ENCODE results near the gene MAD1L1.

Gene MAD1L1

DNA sequence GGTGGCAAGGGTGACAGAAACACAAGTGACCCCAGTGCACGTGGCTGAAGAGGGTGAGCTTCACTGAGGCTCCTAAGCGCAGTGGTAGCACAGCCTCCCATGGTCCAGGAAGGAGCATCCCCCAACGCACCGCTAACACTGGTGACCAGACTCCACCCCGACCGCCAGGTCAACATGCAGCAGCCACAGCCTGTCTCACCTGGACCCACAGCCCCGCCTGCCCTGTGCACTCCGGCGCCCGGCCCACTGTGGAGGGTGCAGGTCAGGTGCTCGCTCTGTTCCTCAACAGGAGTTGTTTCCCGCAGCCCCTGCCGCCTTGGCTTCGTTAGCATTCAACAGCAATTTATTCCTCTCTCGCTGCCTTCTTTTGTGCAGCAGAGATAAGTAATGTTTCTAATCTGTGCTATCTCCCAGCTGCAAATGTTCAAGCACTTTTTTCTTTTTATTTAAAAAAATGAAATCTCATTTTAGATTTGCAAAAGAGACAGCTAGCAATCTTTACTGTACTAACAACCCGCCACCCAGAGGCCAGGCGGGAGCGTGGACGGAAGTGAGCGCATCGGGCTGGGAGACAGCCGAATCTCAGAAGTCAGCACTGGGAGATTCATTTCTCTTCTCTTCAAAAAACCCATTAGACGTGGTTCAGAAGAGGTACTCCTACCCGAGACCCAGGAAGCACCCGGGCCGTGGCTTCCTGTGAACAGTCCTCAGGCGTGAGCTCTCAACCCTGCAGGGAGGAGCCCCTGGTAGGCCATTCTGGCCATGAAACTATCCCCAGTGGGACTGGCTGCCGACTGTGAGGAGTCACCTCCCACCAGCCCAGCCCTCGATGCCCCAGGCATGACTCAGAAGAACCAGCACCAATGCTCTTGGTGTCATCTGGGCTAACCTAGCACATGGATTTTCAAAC is 133.4 kb downstream of the MAD1L1 start:
- DNase-seq = no peak

DNA sequence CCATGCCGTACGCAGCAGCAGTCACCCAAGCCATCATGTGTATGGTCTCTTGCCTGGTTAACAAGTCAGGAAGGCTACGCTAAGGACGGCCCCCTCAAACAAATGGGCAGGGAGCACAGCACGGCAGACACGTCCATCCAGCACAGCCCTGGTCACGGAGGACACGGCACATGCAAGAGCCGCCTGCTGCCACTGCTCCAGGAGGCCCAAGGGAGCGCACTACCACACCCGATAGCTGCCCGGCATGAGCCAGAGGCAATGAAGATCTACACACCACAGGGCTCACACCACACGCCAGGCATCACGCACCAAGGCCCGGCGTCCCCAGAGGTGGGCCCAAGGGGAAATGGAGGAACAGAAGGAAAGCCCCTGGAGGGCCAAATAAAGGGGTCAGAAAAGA is 134.2 kb downstream of the MAD1L1 start:
- no peak for DNase-seq

DNA sequence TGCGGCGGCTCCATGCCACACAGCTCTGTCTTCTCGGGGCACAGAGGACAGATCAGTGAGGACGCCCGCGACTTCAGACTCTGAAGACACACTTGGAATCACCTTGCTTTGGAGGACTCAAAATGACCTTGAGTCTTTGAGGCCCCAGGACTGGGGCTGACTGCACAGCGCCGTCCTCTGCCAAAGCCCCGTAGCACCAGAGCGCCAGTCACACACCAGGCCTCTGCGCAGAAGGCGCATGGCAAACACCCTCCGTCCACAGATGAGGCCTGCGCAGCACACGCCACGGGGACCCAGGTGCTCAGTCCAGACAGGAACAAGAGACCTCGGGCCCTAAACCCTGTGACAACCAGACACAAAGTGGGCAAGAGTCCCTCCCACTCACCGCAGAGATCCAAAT is 134.7 kb downstream of the MAD1L1 start:
- DNase-seq = no peak

DNA sequence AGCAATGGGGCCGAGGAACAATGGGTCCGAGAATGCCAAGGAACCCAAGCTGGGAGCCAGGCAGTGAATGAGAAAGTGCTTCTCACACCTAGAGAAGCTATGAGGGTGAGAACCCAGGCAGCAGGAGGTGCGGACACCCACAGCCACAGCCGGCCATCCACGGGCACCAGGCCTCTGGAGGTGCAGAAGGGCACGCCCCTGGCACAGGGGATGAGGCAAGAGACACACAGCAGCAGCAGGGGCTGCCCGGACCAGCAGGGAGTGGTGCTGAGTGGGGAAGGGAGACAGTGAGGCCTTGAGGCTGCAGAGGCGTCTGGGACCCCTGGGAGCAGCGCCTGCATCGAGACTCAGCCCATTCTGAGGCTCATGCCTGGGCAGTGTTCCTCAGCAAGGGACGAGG is 135.3 kb downstream of the MAD1L1 start:
- no peak for DNase-seq

DNA sequence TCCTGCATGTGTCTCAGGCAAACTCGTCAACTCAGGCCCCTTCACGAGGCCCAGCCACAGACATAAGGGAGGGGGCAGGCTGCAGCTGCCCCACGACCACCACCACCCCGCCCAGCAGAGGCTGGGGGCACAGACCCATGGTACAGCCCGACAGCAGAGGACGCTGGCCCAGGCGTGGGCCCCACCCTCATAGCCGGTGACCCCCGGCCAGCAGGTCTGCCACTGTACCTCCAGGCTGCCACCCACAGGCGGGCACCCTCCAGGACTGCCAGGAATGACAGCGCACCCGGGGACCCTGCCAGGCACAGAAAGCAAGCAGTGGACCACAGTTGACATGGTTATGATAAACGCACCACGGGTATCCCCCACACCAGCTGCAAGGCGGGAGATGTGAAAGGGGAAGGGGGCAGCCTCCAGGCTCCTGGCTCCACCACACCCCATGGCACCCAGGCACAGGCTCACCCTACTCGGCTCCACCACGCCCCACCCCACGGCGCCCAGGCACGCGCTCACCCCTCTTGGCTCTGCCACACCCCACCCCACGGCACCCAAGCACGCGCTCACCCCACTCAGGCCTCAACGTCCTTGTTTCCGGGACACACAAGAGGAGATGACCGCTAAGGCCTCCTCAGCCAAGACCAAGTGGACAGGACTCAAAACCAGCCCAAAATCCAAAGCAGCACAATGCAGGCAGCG is 135.9 kb downstream of the MAD1L1 start:
- no peak for DNase-seq

DNA sequence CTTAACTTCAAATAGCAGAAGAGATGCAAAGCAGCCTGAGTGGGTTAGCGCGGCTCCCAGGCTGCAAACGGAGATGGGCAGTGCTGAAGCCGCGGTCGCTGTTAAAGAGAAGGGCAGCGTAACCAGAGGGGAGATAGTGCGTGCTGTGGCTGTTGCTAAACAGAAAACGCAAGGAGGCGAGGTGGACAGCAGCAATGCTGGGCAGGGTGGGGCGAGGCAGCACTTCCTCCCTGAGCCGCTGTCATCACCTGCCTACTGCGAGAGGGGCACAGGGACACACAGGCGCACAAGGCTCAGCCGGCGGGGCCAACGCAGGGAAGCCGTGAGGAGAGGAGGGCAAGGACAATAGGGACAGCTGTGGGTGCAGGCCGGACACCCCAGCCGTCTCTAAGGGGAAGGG is 137.3 kb downstream of the MAD1L1 start:
- DNase-seq = no peak

DNA sequence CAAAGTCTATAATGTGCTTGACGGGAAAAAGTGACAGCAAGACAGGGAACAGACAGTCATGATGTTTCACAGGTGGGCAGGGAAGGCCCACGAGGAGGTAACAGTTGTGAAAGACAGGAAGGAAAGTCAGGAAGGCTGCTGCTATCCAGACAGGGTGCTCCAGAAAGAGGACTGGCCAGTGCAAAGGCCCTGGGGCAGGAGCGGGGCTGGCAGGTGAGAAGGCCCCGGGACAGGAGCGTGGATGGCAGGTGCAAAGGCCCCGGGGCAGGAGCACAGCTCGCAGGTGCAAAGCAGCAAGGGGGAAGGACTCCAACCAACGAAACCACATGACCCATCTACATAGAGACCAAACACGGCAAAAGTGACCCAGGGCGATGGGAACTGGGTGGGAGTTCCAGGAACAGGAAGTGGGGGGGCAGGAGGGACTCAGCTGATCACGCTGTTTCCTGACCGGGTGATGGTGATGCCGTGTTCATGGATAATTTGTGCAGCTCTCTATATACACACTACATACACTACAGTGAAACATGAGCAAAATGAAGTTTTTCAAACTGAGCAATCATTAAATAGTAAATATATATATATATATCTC is 138.2 kb downstream of the MAD1L1 start:
- no peak for DNase-seq

DNA sequence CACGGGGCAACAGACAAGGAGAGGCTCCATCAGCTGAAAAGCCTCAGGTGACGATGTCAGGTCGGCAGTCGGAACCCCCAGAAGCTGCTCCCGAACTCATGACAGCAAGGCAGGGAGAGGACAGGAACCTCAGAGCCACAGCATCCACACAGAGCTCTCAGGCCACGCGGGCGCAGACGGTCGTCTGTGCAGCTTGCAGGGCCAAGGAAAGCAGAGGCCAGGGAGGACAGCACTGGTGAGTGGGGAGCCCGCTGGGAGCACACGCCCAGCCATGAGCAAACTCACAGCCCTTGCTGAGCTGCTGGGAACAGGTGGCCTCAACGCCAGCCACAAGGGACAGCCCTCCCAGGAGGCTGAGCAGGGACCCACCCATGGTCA is 138.9 kb downstream of the MAD1L1 start:
- no peak for DNase-seq

DNA sequence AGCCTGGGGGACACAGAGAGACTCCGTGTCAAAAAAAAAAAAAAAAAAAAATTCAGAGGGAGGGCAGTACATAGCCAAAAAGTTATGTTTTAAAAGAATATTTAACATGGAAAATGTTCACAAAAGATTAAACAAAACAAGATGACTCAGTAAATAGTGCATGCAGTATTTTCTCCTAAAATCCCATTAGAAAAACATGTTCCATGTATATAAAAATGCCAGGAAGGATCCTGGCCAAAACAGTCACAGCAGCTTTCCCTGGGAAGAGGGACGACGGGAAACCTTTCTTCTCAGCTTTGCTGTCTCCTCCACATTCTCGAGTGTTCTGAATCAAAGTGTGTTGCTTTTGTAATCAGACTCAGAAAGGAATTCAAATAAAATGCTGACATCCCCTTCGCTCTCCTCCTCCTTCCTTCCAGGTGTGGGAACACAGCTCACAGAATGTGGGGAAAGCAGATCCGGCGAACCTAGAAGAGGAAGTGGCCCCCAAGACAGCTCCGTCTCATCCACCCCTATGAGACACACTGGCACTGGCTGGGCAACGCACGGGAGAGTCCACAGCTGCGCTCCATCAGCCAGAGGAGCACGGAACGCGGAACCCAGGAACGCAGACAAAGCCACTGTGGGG is 139.4 kb downstream of the MAD1L1 start:
- DNase-seq = no peak

DNA sequence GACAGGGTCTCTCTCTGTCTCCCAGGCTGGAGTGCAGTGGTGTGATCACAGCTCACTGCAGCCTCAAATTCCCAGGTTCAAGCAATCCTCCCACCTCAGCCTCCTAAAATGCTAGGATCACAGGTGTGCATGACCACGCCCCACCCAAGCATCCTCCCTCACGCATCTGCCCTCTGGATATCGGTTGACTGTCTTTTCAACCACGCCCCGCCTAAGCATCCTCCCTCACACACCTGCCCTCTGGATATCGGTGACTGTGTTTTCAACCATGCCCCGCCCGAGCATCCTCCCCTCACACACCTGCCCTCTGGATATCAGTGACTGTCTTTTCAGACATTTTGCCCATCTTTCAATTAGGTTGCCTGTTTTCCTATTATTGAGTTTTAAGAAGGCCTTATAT is 140.5 kb downstream of the MAD1L1 start:
- no peak for DNase-seq

DNA sequence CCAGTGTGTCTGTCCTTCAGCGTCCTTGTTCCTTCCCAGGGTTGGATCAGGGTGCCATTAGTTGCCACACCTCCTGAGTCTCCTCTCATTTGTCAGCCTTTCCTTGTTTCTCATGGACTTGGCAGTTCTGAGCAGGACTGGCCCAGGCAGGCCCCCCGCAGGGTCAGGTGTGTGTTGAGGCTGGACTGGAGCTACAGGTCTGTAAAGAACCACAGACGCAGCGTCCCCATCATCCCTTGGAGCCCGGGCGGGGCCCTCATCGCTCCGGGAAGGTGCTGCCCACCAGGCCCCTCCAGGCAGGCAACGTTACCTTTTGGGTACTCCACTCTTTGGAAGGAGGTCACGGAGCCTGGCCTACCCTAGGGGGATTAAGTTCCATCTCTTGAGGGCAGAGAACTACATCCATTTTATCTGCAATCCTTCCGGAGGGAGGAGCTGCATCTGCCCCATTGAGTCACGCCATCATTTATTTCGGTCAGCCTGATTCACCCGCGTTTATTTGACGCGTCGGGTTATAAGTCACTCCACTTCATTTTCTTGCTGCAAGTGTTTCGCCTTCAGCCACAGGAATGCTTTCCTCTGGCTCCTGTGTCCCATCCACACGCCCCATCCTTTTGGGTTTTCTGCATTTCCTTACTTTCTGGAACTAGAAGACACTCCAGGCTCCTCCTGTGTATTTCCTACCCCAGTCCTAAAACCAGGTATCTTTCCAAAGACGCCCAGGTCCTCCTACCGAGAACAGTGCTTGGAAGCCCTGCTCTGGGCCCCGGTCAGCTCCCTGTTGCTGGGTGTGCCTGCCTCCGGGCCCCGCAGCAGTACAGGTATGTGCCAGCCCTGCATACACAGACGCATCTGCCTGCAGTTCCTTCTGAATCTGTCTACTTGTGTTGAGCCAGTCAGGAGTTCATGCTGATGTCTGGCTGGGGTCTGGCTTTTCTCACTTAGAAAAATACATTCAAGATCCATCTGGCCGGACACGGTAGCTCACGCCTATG is 141.9 kb downstream of the MAD1L1 start:
- no peak for DNase-seq

DNA sequence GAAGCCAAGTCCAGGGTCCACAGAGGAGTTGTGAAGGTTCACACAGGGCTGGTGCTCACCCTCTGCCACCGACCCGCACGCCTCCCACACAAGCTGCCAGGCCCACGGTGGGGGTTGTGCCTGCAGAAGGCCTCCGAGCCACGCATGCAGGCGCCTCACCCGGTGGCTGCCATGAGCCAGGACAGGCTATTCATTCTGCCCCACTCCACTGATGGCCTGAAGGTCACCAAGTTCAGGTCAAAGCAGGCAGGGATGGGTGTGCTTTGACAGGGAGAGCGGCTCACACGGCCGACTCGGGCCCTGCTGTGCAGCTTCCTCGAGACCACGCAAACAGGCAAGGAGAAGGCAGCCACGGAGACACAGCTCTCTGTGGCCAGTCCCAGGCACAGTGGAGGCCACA is 143.9 kb downstream of the MAD1L1 start:
- no peak for DNase-seq

DNA sequence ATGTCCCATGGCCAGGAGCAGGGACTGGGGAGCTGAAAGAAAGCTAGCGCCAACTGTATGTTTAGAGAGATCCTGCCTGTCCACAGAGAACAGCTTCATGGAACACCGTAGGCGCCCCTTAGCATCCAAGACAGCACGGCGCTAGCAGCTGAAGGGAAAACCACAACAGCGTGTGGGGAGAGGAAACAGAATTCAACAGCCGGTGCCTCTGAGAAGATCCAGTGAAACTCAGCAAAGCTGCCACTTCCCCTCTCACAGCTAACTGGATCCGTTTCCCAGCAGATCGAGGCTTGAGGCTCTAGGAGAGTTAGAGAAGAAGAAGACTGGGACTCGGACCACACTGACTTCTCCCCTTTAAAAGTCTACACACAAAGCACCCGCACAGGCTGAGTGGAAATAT is 145.0 kb downstream of the MAD1L1 start:
- no peak for DNase-seq

DNA sequence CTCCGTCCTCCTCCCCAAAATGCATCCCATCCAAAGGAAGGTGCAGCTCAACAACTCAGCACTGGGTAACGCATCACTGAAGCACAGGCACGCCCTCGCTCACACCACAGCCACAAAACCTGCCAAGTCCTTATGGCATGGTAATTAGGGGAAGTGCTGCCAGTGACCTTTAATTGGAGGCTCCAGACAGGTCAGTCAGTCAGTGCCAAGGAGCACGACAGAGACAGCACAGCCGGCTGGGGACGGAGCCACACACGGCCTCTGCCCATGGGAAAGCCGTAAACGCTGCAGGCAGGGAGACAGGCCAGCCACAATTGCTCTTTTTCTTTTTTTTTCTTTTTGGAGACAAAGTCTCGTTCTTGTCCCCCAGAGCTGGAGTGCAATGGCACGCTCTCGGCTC is 146.5 kb downstream of the MAD1L1 start:
- no peak for DNase-seq

DNA sequence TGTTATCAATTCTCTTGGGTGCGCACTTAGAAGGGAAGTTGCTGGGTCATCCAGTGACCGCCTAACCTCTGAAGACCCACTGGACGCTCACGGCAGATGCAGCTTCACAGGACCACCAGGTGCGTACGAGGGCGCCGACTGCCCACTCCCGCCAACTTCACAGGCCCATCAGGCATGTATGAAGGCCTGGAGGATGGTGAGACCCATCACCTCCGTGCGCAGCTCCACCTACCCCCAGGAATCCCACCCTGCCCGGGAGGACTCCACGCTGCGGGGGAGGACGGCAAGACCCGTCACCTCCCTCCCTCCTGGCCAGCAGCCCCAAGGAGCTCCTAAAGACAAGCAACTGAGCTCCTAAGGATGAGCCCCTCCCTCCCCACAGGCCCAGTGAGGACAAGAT is 146.9 kb downstream of the MAD1L1 start:
- DNase-seq = no peak

DNA sequence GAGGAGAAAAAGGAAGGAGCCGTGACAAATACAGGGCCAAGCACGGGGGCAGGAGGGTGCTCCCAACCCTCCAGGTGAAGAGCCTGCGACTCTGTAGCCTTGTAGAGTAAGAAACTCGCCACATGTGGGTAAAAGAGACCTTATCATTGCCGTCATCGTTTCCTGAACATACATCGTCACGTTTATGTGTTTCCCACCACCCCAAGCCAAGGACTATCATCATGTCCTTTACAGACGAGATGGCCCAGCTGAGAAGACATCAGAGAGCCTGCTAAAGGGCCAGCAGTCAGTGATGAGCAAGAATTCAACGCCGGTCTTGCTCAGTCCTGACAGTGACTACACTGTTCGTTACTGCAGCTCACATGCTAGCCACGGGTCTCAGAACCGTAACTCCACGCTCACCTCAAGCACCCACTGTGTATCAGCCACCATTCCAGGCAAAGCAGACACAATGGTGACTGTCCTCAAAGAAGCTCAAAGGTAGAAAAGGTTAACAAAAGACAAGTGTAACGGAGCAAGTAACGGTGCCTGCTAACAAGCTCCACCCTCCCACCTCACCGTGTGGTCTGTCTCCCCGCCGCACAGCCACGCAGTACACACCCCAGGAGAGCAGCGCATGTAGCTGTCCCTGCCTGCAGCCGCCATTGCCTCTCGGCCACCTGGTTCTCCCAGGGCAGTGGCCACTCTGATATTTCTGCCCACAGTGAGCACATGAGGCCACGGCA is 147.8 kb downstream of the MAD1L1 start:
- DNase-seq = no peak

DNA sequence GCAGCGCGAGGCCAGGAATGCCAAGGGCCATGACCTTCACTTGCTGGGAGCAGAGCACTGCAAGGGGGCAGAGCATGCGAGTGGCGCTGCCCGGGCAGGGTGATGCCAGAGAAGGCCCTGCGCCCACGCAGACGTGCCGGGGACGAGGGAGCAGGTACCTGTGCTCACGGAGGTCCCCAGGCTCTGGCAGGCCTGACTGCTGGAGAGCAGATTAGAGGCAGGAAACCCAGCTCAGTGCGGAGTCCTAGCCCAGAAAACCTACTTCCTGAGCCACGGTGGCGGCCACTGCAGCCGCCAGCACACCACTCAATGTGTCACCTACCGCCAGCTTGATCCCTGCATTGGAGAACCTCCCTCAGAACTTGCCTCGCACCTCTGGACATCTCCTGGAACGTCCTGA is 148.4 kb downstream of the MAD1L1 start:
- DNase-seq = no peak

DNA sequence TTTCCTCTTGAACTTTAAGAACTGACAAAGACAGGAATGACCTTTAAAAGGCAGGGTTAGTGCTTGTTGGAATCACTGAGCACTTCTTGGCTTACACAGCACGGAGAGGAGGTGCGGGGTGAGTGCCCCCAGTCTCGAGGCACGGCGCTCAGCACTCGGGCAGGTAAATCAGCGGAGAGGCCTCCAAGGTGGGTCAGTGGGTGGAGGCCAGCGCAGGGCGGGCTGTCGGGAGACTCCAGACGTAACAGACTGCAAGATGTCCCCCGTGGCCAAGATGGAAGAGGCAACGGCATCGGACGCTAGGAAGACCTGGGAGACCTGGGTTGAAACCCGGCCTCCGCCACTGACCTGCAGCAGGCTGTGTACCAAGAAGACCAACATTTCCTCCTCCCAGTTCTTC is 149.4 kb downstream of the MAD1L1 start:
- no peak for DNase-seq

DNA sequence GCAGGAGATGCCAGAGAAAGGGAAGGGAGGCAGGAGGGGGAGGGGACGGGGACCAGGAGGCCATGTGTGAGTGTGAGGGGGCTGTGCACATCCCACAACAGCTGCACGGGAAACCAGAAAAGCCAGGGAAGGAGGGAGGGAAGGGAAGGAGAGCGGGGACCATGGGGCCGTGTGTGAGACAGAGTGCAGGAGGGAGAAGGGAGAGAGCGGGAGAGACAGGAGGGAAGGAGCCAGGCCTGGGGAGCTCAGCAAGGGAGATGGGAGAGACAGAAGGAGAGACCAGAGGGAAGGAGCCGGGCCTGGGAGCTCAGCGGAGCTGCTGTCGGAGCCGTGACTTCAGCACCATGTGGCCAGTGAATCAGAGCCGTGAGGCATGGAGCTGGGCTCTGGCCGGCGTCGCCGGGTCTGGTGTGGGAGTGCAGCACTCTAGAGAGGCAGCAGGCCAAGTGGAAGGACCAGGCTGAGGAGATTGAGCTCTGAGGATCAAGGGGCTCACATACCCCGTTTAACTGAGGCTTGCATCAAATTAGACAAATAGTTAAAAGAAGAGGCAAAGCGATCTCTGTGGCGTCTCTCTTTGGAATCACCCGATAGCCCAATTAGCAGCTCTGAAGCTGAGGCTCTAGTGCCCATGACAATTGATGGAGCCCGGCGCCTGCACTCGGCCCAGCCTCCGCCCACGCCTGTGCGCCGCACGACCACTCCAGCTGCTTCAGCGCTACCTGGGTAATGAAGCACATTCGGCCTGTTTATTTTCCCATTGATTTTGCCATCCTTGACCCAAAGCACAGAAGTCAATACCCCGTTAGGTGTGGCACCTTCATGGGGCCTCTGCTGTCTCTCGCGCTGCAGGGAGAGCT is 150.4 kb downstream of the MAD1L1 start:
- no peak for DNase-seq

DNA sequence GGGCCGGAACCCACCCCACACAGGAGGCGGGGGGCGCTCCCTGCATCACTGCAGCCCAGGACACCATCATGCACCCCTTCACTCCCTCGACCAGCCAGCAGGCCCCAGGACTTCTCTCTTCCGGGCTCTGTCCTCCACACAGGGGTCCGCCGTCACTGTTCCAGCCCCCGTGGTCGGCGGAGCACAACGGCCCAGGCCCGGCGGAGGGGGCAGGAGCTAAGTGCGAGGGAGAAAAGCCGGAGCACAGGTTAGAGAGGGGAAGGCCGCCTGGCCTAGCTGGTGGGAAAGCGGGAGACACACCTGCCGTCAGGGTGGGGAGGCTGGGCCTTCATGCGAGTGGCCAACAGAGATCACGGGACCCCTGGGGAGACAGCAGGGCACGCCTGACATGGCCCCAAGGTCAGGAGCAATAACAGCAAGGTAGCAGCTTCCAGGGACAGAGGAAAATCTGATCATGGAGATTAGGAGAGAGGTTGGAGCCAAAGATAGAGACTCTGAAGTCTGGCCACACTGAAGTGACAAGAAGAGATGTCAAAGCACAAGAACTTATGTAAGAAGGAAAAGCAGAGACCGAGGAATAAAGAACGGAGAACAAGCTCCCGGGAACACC is 151.1 kb downstream of the MAD1L1 start:
- DNase-seq = no peak
